ENCODE measurements around the gene PRAMEF11.

- TF ChIP-seq EZH2 (IDR thresholded peaks at IDR 0.05; ENCODE audit: low read depth) (no peak), CTCF (conservative IDR thresholded peaks at IDR 0.05) (no peak)
These were observed 52.3 kb downstream of the PRAMEF11 start for GRCh38 chr1:12778907-12779306.

Measured in PC-9 (cell line).